Measurements from ENCODE around the gene BCL11B. TPM values are rescaled to one million over a fixed set of nuclear protein-coding genes. Genes with fewer than 3 reads are reported as not detected.

BCL11B gene
- total and polyA plus RNA-seq, 9 of the 15 experiments (the other 6 are each of a cell fraction or from before 2014, with no cell fraction given), result 0.09 TPM; not detected in 8

- Histone ChIP-seq H3K4me2 (ENCODE audit: insufficient read depth, low read length) (no peak overlapping the region), H3K9me3 (replicated peaks; ENCODE audit: control insufficient read depth, insufficient read depth, low read depth, low read length) (no peaks in the 10 kb centered on the region), H3K4me3 (no peak overlapping the region), H3K4me1 (replicated peaks in 1 of 2; ENCODE audit: control insufficient read depth in 2 of 2, insufficient read depth in 2 of 2, low read length in 2 of 2) (no peaks in the 10 kb centered on the region), H3K79me2 (ENCODE audit: control insufficient read depth, insufficient read depth, low read length) (no peaks in the 10 kb centered on the region), H3K27me3 (ENCODE audit: control insufficient read depth in 2 of 2, insufficient read depth in 2 of 2, low read length in 2 of 2) (peaks cover 5 to 34% of the 10 kb centered on the region in 2 experiments; a peak in 4 of 5 replicates), H3K27ac (ENCODE audit: extremely low read depth, low read depth, low read length) (no peak overlapping the region), H3K9ac (ENCODE audit: insufficient read depth in 1 of 2, low read depth in 2 of 2, low read length in 2 of 2) (no peak overlapping the region), H3K9me1 (ENCODE audit: control insufficient read depth, insufficient read depth, low read length) (no peaks in the 10 kb centered on the region), H3K36me3 (ENCODE audit: control insufficient read depth, insufficient read depth, low read length) (no peaks in the 10 kb centered on the region), H4K20me1 (replicated peaks; ENCODE audit: control insufficient read depth, insufficient read depth, low read length) (no peaks in the 10 kb centered on the region), H2AFZ (ENCODE audit: low read depth, low read length) (no peak overlapping the region)
- no peak for FAIRE-seq
- ChIA-PET CTCF (ENCODE audit: low intra/inter-chr PET ratio) (no interaction called here), POLR2A (no interaction called here)
- no peak for DNase-seq (ENCODE audit: extremely low read depth in 1 of 4, low spot score in 3 of 4)
- no TSS peak for BruUV-seq (replicated peaks)
- ATAC-seq, result no peak
- intact Hi-C loops (cut with micrococcal nuclease), result no loop called here
- WGBS (ENCODE audit: insufficient coverage, low coverage, missing lambda C conversion rate), result 3% methylated on average over 17 of the region's 19 CpGs
- in situ Hi-C loops (cut with MboI), result no loop called here
- TF ChIP-seq TOE1 (IDR thresholded peaks at IDR 0.05; ENCODE audit: borderline replicate concordance) (no peak), TOE1 (CRISPR knock-in tag; IDR thresholded peaks at IDR 0.05; ENCODE audit: borderline replicate concordance, low read depth) (no peak), ZNF592 (IDR thresholded peaks at IDR 0.05) (no peak), ZNF384 (IDR thresholded peaks at IDR 0.05; ENCODE audit: low read depth, low read length) (no peak), HOMEZ (CRISPR knock-in tag; IDR thresholded peaks at IDR 0.05) (no peak), TRIM25 (IDR thresholded peaks at IDR 0.05; ENCODE audit: borderline replicate concordance) (no peak), BRF2 (IDR thresholded peaks at IDR 0.05; ENCODE audit: borderline replicate concordance, insufficient read depth, insufficient read length) (no peak), ZNF764 (CRISPR knock-in tag; IDR thresholded peaks at IDR 0.05; ENCODE audit: low read depth) (no peak), ARID3A (IDR thresholded peaks at IDR 0.05; ENCODE audit: borderline replicate concordance, low read depth, low read length) (no peak)
Observed at GRCh38 chr14:99280066-99280731, 8.2 kb upstream of the BCL11B start.
